Activated naive CD4-positive, alpha-beta T cell treated with anti-CD3 and anti-CD28 coated beads, Interleukin-2, amount 50 U/mL, for 24 hours (primary cell): ENCODE measurements around the gene RACGAP1.

Source experiments
- H3K27ac Mint-ChIP-seq: one replicate; pipeline ENCODE4 v1.8.0; 2021; ENCODE audit warnings: mild to moderate bottlenecking, mixed read lengths
- H3K27me3 Mint-ChIP-seq: one replicate; pipeline ENCODE4 v1.8.0; 2021; ENCODE audit warnings: mixed read lengths
- H3K36me3 Mint-ChIP-seq: one replicate; pipeline ENCODE4 v1.8.0; 2021; ENCODE audit warnings: mixed read lengths
- H3K4me1 Mint-ChIP-seq: one replicate; pipeline ENCODE4 v1.8.0; 2021; ENCODE audit warnings: mixed read lengths
- H3K4me3 Mint-ChIP-seq: one replicate; pipeline ENCODE4 v1.8.0; 2021; ENCODE audit warnings: mild to moderate bottlenecking, mixed read lengths
- H3K9me3 Mint-ChIP-seq: one replicate; pipeline ENCODE4 v1.8.0; 2021; ENCODE audit warnings: mixed read lengths

The RACGAP1 gene

DNA sequence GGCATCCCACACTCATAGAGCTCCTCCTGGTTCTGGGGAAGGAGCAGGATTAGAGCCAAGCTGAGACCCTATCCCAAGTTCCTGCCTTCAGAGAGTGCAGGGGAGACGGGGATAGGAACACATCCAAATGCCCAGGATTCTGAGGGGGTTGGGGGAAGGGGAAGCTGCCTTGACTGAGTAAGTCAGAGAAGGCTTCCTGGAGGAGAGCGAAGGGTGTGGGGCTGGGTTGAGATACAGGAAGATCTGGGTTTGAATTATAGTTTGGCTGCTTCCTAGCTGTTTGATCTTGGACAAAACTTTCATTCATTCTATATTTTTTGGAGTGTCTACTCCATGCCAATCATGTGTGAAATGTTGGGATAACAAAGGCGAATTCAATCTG is 82.8 kb downstream of the RACGAP1 start:
- Mint-ChIP-seq H3K9me3 (no peaks in the 10 kb centered on the region), H3K36me3 (no peaks in the 10 kb centered on the region), H3K27ac (no peak overlapping the region), H3K4me3 (no peak overlapping the region), H3K4me1 (peaks cover 20% of the 10 kb centered on the region), H3K27me3 (no peaks in the 10 kb centered on the region)

DNA sequence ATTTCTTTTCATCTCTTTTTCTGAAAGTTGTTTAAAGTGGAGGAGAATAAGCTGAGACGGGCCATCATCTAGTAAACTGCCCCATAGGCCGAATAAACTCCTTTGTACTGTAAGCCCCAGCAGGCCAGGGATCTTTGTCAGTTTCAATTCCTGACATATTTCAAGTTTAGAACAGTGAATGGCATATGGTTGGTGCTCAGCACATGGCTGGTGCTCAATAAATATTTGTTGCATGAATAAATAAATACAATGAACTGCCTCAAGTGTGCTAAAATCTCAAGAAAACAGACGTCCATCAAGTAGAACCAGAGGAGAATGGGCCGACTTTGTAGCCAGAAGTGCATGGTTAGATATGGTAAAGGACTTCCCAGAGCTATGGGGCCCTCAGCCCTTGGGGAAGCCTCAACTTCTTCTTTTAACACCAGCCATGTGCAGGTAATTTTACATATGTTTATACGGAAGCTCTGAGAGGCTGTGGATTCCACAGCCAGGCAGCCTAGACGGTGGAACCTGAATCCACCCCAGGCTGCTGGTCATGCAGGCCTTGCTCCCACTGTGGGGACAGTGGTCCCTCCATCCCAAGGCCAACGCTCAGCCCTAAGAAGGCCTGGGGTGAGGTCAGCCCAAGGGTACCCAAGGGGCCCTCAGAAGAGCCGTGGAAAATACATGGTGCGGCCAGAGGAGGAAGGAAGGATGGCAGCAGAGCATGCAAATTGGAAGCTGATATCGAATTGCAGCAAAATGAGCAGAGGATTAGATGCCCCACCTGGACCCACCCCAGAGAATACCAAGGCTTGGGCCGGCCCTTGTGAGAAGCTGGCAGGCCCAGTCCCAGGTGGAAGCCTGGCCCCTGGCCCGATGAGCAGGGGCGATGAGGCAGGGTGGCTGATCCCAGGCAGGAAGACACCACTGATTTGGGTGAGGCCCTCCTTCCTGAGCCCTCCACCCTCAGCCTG is 83.5 kb downstream of the RACGAP1 start:
- peaks cover 20% of the 10 kb centered on the region for H3K4me1 Mint-ChIP-seq
- no peaks in the 10 kb centered on the region for H3K9me3 Mint-ChIP-seq
- H3K27ac Mint-ChIP-seq: no peak overlapping the region
- H3K27me3 Mint-ChIP-seq: no peaks in the 10 kb centered on the region
- no peaks in the 10 kb centered on the region for H3K36me3 Mint-ChIP-seq
- no peak overlapping the region for H3K4me3 Mint-ChIP-seq

DNA sequence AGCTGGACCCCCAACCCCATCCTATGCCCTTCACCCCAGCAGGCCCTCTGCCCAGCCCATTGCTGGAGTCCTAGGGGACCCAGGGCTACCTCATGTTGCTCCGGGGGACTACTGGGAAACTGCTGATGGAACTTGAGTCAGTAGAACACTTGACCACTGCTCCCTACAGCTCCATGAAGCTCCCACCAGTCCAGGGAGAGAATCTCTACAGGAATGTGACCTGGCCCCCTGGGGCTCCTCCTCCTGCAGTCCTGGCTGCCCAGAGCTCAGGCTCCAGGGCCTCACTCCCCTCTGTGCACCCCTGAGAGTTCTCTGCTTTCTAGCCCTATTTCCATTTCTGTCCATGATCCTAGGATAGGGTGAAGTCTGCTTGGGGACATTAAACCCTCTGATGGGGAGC is 85.6 kb downstream of the RACGAP1 start:
- H3K4me1 Mint-ChIP-seq: peaks cover 4% of the 10 kb centered on the region
- no peaks in the 10 kb centered on the region for H3K27me3 Mint-ChIP-seq
- H3K27ac Mint-ChIP-seq: no peak overlapping the region
- no peaks in the 10 kb centered on the region for H3K36me3 Mint-ChIP-seq
- H3K9me3 Mint-ChIP-seq: no peaks in the 10 kb centered on the region
- no peak overlapping the region for H3K4me3 Mint-ChIP-seq

DNA sequence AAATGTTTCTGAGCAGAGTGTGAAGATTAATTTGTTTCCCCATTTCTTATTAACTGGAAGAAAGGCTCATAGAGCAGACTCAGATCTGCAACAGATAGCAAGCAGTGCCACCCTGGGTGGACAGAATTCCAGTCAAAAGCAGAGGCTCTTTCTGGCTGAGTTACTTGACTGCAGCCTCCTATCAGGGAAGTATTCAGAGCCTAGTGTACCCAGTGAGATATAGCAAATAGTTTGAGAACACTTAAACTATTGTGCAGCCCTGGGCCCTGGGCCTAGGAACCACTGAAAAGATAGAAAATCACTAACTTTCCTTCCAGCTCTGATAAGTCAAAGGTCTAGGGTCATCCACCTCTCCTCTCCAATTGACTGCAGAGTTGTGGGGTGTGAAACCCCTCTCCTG is 86.0 kb downstream of the RACGAP1 start:
- H3K4me1 Mint-ChIP-seq: no peaks in the 10 kb centered on the region
- H3K9me3 Mint-ChIP-seq: no peaks in the 10 kb centered on the region
- no peak overlapping the region for H3K4me3 Mint-ChIP-seq
- no peak overlapping the region for H3K27ac Mint-ChIP-seq
- no peaks in the 10 kb centered on the region for H3K36me3 Mint-ChIP-seq
- no peaks in the 10 kb centered on the region for H3K27me3 Mint-ChIP-seq
